Renal cortex interstitium (tissue), 11 donors: ENCODE data around the gene CST8. TPM values are rescaled to one million over a fixed set of nuclear protein-coding genes. Genes with fewer than 3 reads are reported as not detected.
"Not testable (repeated sequence)": the region's sequence is repeated elsewhere in the genome, so short reads cannot be mapped to it uniquely, and the experiment has no call there.

Experiments used
- DNase-seq, 11 donors: peaks; one replicate each; pipeline ENCODE4 v3.0.0-alpha.2; 2013; ENCODE audit warnings: low read depth in 9 of 11, low spot score in 4 of 11; ENCODE audit errors: extremely low read depth in 1 of 11
- polyA plus RNA-seq, 3 donors: library from polyadenylated mRNA; unstranded; fragments of 120-200 nt; gene quantifications; one replicate each; pipeline ENCODE4 v1.2.1, GENCODE V29; 2013; ENCODE audit not compliant: insufficient read length in 3 of 3

The CST8 gene
- polyA plus RNA-seq, 3 donors = not detected

- DNase-seq = not testable (repeated sequence)
These were observed 24.0 kb upstream of the CST8 start for GRCh38 chr20:23466961-23467360.

- not testable (repeated sequence) for DNase-seq
These were observed 18.6 kb upstream of the CST8 start for GRCh38 chr20:23472306-23472705.

GRCh38 chr20:23473293-23473692 is 17.6 kb upstream of the CST8 start:
- not testable (repeated sequence) for DNase-seq

GRCh38 chr20:23475395-23475794 is 15.5 kb upstream of the CST8 start:
- DNase-seq = no peak

- DNase-seq = no peak
These were observed 14.7 kb upstream of the CST8 start for GRCh38 chr20:23476015-23476754.

GRCh38 chr20:23477223-23477622 is 13.7 kb upstream of the CST8 start:
- no peak for DNase-seq

- DNase-seq = no peak
These were observed 11.9 kb upstream of the CST8 start for GRCh38 chr20:23479043-23479442.

- DNase-seq = no peak
These were observed 8.8 kb upstream of the CST8 start for GRCh38 chr20:23482138-23482537.

GRCh38 chr20:23484081-23484480 is 6.8 kb upstream of the CST8 start:
- DNase-seq = no peak

- no peak for DNase-seq
These were observed 2.4 kb upstream of the CST8 start for GRCh38 chr20:23488470-23488869.

GRCh38 chr20:23488996-23489395 is 1.9 kb upstream of the CST8 start:
- DNase-seq = no peak

- DNase-seq = no peak
These were observed 1.4 kb downstream of the CST8 start for GRCh38 chr20:23492292-23492691.

- no peak for DNase-seq
These were observed 2.4 kb downstream of the CST8 start for GRCh38 chr20:23493172-23493772.

GRCh38 chr20:23497536-23497935 is 6.6 kb downstream of the CST8 start:
- DNase-seq = no peak

- no peak for DNase-seq
These were observed 11.0 kb downstream of the CST8 start for GRCh38 chr20:23501926-23502325.

GRCh38 chr20:23503649-23504048 is 12.7 kb downstream of the CST8 start:
- no peak for DNase-seq

GRCh38 chr20:23507346-23507745 is 16.4 kb downstream of the CST8 start:
- DNase-seq = no peak

- peak in 2 of 11 donors; percentile 24 to 34 for DNase-seq
These were observed 17.7 kb downstream of the CST8 start for GRCh38 chr20:23508449-23509229.

GRCh38 chr20:23509247-23509913 is 18.5 kb downstream of the CST8 start:
- no peak for DNase-seq
